ENCODE measurements around the gene IGSF21.

Gene IGSF21

GRCh38 chr1:18305182-18305795, 197.7 kb downstream of the IGSF21 start:
- DNase-seq = no peak

GRCh38 chr1:18307329-18307898, 199.8 kb downstream of the IGSF21 start:
- DNase-seq = no peak

GRCh38 chr1:18309552-18310155, 202.1 kb downstream of the IGSF21 start:
- no peak for DNase-seq

GRCh38 chr1:18312961-18313360, 205.4 kb downstream of the IGSF21 start:
- no peak for DNase-seq

GRCh38 chr1:18313523-18313922, 205.9 kb downstream of the IGSF21 start:
- no peak for DNase-seq

GRCh38 chr1:18314399-18314798, 206.8 kb downstream of the IGSF21 start:
- DNase-seq = no peak

- no peak for DNase-seq
Measured at GRCh38 chr1:18315449-18315848, 207.9 kb downstream of the IGSF21 start.

- DNase-seq = no peak
Measured at GRCh38 chr1:18316764-18317163, 209.2 kb downstream of the IGSF21 start.

GRCh38 chr1:18319099-18319498, 211.5 kb downstream of the IGSF21 start:
- DNase-seq = no peak

GRCh38 chr1:18320051-18320450, 212.5 kb downstream of the IGSF21 start:
- no peak for DNase-seq

- no peak for DNase-seq
Measured at GRCh38 chr1:18322368-18323032, 214.9 kb downstream of the IGSF21 start.

GRCh38 chr1:18323259-18323658, 215.7 kb downstream of the IGSF21 start:
- no peak for DNase-seq

- no peak for DNase-seq
Measured at GRCh38 chr1:18324246-18324645, 216.6 kb downstream of the IGSF21 start.

- no peak for DNase-seq
Measured at GRCh38 chr1:18325136-18325535, 217.5 kb downstream of the IGSF21 start.

GRCh38 chr1:18326211-18326897, 218.8 kb downstream of the IGSF21 start:
- no peak for DNase-seq

- no peak for DNase-seq
Measured at GRCh38 chr1:18327650-18328049, 220.1 kb downstream of the IGSF21 start.

GRCh38 chr1:18328803-18329202, 221.2 kb downstream of the IGSF21 start:
- no peak for DNase-seq

- DNase-seq = no peak
Measured at GRCh38 chr1:18329469-18330253, 222.1 kb downstream of the IGSF21 start.

- DNase-seq = no peak
Measured at GRCh38 chr1:18332576-18332975, 225.0 kb downstream of the IGSF21 start.

GRCh38 chr1:18333220-18333619, 225.6 kb downstream of the IGSF21 start:
- DNase-seq = no peak

- DNase-seq = no peak
Measured at GRCh38 chr1:18336801-18337200, 229.2 kb downstream of the IGSF21 start.

- DNase-seq = no peak
Measured at GRCh38 chr1:18337757-18338156, 230.2 kb downstream of the IGSF21 start.

GRCh38 chr1:18339161-18339560, 231.6 kb downstream of the IGSF21 start:
- no peak for DNase-seq

Data from stimulated activated CD4-positive, alpha-beta T cell treated with anti-CD3 and anti-CD28 coated beads, Interleukin-1b, Interleukin-23, amount 100 ng/mL, for 48 hours (primary cell).